Measurements from ENCODE around the gene CGB3.
A peak's percentile ranks its signal among the peaks of the same experiment; 100 is the strongest.

The CGB3 gene

DNA sequence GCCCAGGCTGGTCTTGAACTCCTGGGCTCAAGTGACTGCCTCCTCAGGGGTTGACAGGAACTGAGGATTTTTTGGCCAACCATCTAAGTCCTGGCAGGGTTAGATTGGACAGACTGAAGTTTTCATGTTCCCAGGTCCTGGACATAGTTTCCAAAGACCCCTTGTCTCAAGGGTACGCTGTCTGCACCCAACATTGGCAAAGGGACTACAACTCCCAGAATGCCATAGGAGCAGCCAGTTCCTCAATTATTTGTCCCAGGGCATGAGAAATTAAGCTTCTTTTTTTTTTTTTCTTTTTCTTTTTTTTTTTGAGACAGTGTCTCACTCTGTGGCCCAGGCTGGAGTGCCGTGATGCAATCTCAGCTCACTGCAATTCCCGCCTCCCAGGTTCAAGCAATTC, 37.9 kb downstream of the CGB3 start:
- DNase-seq = no peak

DNA sequence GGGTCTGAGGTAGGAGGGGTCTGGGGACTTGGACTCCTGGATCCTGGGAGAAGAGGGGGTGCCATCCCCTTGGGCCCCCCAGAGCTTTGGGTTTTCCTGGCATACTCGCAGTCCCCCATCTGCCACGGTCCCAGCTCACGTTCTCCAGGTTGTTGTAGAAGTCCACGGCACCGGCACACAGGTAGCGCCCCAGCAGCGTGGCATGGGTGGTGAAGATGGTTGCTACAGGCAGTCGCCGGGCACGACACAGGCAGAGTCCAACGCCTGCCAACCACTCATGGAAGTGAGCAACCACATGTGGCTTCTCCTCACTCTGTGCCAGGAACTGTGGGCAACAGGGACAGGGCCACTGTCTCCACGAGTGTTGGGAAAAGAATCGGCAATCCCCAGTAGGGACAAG, 38.4 kb downstream of the CGB3 start:
- DNase-seq = no peak

DNA sequence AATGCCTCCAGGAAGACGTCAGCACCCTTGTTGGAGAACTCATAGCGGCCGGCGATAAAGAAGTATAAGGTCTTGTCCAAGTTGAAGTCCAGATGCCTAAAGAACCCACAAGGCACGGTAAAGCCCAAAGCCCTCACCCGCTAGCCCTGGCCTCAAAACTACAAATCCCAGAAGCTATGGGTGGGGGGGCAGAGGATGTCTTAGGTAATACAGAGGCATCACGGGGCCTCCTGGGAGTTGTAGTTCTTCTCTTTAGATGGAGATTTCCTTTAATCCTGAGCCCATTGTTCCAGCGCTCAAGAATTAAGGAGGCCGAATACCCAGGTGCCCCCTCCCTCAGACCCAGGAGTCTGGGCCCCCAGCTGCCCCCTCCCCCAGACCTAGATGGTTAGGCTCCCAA, 41.9 kb downstream of the CGB3 start:
- DNase-seq = no peak

DNA sequence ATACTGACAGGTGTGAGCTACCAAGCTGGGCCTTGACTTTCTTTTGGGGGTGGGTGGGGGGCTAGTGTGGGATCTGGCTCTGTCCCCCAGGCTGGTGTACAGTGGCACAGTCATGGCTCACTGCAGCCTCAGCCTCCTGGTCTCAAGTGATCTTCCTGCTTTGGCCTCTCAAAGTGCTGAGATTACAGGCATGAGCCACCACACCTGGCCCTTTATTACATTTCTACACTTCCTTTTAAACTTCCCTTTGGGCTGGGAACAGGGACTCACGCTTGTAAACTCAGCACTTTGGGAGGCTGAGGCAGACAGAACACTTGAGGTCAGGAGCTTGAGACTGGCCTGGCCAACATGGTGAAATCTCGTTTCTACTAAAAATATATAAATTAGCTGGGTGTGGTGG, 47.1 kb downstream of the CGB3 start:
- DNase-seq = no peak

DNA sequence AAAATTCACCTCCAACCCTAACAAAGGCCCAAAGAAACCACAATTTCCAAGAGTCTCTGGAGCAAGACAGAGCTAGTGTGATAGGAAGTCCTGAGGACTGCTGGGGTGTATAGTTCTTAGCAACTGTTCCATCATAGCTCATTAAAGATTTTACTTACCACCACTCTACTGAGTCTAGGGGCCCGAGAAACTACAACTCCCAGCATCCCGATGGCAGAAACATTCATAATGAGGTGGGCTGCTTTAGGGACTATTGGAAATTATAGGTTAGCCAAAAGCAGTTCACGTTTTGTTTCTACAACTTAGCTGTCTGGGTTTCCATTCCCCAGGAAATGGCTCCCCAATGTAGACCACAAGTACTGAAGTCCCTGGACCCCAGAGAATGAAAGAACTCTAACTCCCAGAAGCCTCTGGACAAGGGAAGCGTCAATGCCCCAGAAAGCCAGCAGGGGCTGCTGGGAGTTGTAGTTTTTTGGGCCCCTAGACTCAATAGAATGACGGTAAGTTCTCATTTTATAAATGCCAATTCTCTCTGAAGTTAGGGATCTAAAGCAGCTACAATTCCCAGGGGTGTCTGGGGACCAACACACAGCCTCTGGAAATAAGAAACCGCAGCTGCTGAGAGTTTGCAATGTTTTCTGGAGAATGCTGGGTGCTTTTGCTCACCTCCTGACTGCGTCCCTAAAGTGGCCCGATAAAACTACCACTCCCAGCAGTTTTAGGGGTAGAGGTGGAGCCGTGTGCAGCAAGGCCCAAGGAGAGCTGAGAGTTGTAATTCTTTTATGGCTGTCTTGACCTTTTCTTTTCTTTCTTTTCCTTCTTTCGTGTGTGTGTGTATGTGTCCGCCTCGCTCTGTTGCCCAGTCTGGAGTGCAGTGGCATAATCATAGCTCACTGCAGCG, 47.9 kb downstream of the CGB3 start:
- peak in 2 of 14 donors; percentile 4 to 52 for DNase-seq

Data from C1 segment of cervical spinal cord (tissue), 14 donors.